A549 (cell line): ENCODE measurements around the gene PRKAR1B. TPM values are rescaled to one million over a fixed set of nuclear protein-coding genes. Genes with fewer than 3 reads are reported as not detected.

Experiments used
- ATAC-seq, 2 experiments: fragments of 200-7000 bp in 1 of 2; fragments of >200 bp in 1 of 2; cut with Nextera tagmentation in 1 of 2; cut with Tn5 transposase in 1 of 2; 3 replicates each; pipeline versions ENCODE4 v1.8.0 to v1.9.1; 2018 to 2020; ENCODE audit warnings: mild to moderate bottlenecking in 1 of 2, moderate library complexity in 1 of 2
- CTCF ChIA-PET: fragments of 300-600 bp; sonication (Branson Sonifier 250); formaldehyde crosslinking; extraction: SDS; loops from one replicate; lab custom pipeline; 2021; ENCODE audit warnings: antibody characterized with exemption, inconsistent platforms; lab: Yijun Ruan, JAX
- POLR2A ChIA-PET: fragments of 350-600 bp; formaldehyde crosslinking; extraction: SDS; loops from one replicate; lab custom pipeline; 2021; ENCODE audit warnings: antibody characterized with exemption, inconsistent platforms; lab: Yijun Ruan, JAX
- DNase-seq, 2 experiments: peaks; one replicate each; pipeline versions ENCODE4 v3.0.0 to v3.0.0-alpha.2; 2011 to 2016; ENCODE audit warnings: low read depth in 1 of 2, low spot score in 1 of 2
- FAIRE-seq: peaks from 2 replicates; lab custom pipeline; 2011; peaks lifted over from hg19 to GRCh38; lab: Jason Lieb, UNC
- H3K27ac ChIP-seq, 2 experiments: fragments of >200 bp; sonication (Bioruptor Twin); formaldehyde crosslinking; 3 replicates each; pipeline ENCODE4 v1.5.1; 2016 to 2017
- H3K4me1 ChIP-seq: fragments of >200 bp; sonication (Bioruptor Twin); formaldehyde crosslinking; 3 replicates; pipeline ENCODE4 v1.6.1; 2016
- H3K4me2 ChIP-seq: fragments of >200 bp; sonication (Bioruptor Twin); formaldehyde crosslinking; 3 replicates; pipeline ENCODE4 v1.6.1; 2016
- H3K4me3 ChIP-seq: fragments of >200 bp; sonication (Bioruptor Twin); formaldehyde crosslinking; 3 replicates; pipeline ENCODE4 v1.5.1; 2016
- H3K9me3 ChIP-seq: fragments of >200 bp; sonication (Bioruptor Twin); formaldehyde crosslinking; 3 replicates; pipeline ENCODE4 v1.6.1; 2016
- ATOH8 ChIP-seq: fragments of 250-450 bp; sonication (Bioruptor Pico); IDR thresholded peaks from 2 replicates; pipeline ENCODE4 v1.5.0; 2020; ENCODE audit warnings: low read depth, mild to moderate bottlenecking, moderate library complexity
- BHLHE40 ChIP-seq: IDR thresholded peaks from 2 replicates; pipeline ENCODE4 v1.6.1; 2012; ENCODE audit warnings: low read depth, low read length, inconsistent platforms
- CBX2 ChIP-seq: fragments of 200-600 bp; sonication (generic); IDR thresholded peaks from 2 replicates; pipeline ENCODE4 v1.6.1; 2016; ENCODE audit warnings: low read depth, mild to moderate bottlenecking, borderline replicate concordance
- CHD4 ChIP-seq: fragments of 200-600 bp; sonication (generic); IDR thresholded peaks from 2 replicates; pipeline ENCODE4 v1.6.1; 2016; ENCODE audit warnings: antibody characterized with exemption, mild to moderate bottlenecking, borderline replicate concordance
- EHF ChIP-seq: fragments of 250-450 bp; sonication (Bioruptor Pico); IDR thresholded peaks from 2 replicates; pipeline ENCODE4 v1.5.0; 2020; ENCODE audit warnings: mild to moderate bottlenecking
- EHMT2 ChIP-seq: fragments of 200-600 bp; sonication (generic); IDR thresholded peaks from 2 replicates; pipeline ENCODE4 v1.6.1; 2016; ENCODE audit warnings: antibody characterized with exemption, low read depth, mild to moderate bottlenecking, moderate library complexity
- EP300 ChIP-seq, 2 experiments: fragments of >200 bp; sonication (Bioruptor Twin); formaldehyde crosslinking; IDR thresholded peaks; 2 replicates in 1 of 2; 3 replicates in 1 of 2; pipeline ENCODE4 v1.6.1; 2016 to 2017
- FOSB ChIP-seq: fragments of 250-450 bp; sonication (Bioruptor Pico); IDR thresholded peaks from 2 replicates; pipeline ENCODE4 v1.5.0; 2020; ENCODE audit warnings: mild to moderate bottlenecking, moderate library complexity
- GATA3 ChIP-seq: IDR thresholded peaks from 2 replicates; pipeline ENCODE4 v1.6.1; 2012; ENCODE audit warnings: borderline replicate concordance
- HOXA7 ChIP-seq: fragments of 250-450 bp; sonication (Bioruptor Pico); IDR thresholded peaks from 2 replicates; pipeline ENCODE4 v1.5.0; 2020; ENCODE audit warnings: mild to moderate bottlenecking, moderate library complexity
- HOXB13 ChIP-seq: fragments of 250-450 bp; sonication (Bioruptor Pico); IDR thresholded peaks from 2 replicates; pipeline ENCODE4 v1.5.0; 2020; ENCODE audit warnings: low read depth, mild to moderate bottlenecking, moderate library complexity
- MAFK ChIP-seq: fragments of 450-650 bp; IDR thresholded peaks from 2 replicates; pipeline ENCODE4 v1.6.1; 2014; ENCODE audit not compliant: partially characterized antibody
- MAZ ChIP-seq: fragments of 150-350 bp; IDR thresholded peaks from 2 replicates; pipeline ENCODE4 v1.6.1; 2014; ENCODE audit warnings: antibody characterized with exemption, low read depth, low read length, borderline replicate concordance
- MYC ChIP-seq: IDR thresholded peaks from 2 replicates; pipeline ENCODE4 v1.6.1; 2012; ENCODE audit warnings: mild to moderate bottlenecking, inconsistent platforms, low read length, improper control_type of control experiment, borderline replicate concordance
- NFE2L2 ChIP-seq: fragments of 150-350 bp; conservative IDR thresholded peaks from 2 replicates; pipeline ENCODE4 v1.6.1; 2014; ENCODE audit warnings: low read length
- NPAS2 ChIP-seq: fragments of 250-450 bp; sonication (Bioruptor Pico); IDR thresholded peaks from 2 replicates; pipeline ENCODE4 v1.8.0; 2022; ENCODE audit warnings: mild to moderate bottlenecking, moderate library complexity, borderline replicate concordance
- PBX3 ChIP-seq: IDR thresholded peaks from 2 replicates; pipeline ENCODE4 v1.6.1; 2012
- POLR2A ChIP-seq: IDR thresholded peaks from 2 replicates; pipeline ENCODE4 v1.6.1; 2012; ENCODE audit warnings: mild to moderate bottlenecking, low read length
- RCOR1 ChIP-seq: fragments of 150-350 bp; IDR thresholded peaks from 2 replicates; pipeline ENCODE4 v1.6.1; 2014; ENCODE audit warnings: antibody characterized with exemption, low read length, low read depth
- RFX5 ChIP-seq: fragments of 450-650 bp; IDR thresholded peaks from 2 replicates; pipeline ENCODE4 v1.7.1; 2014; ENCODE audit warnings: antibody characterized with exemption, mild to moderate bottlenecking, moderate library complexity
- SMC3 ChIP-seq: fragments of >200 bp; sonication (Bioruptor Twin); formaldehyde crosslinking; IDR thresholded peaks from 3 replicates; pipeline ENCODE4 v1.6.1; 2018; ENCODE audit warnings: inconsistent platforms
- TFCP2L1 ChIP-seq: fragments of 250-450 bp; sonication (Bioruptor Pico); IDR thresholded peaks from 2 replicates; pipeline ENCODE4 v1.5.0; 2021; ENCODE audit warnings: mild to moderate bottlenecking
- ZNF302 ChIP-seq: fragments of 250-450 bp; sonication (Bioruptor Pico); IDR thresholded peaks from 2 replicates; pipeline ENCODE4 v1.9.0; 2021; ENCODE audit warnings: inconsistent platforms, mild to moderate bottlenecking, moderate library complexity
- WGBS: methylation state at CpG from one replicate; pipeline ENCODE4 v1.1.6; 2017; ENCODE audit errors: missing lambda C conversion rate; 5-methylcytosine and 5-hydroxymethylcytosine counted together
- polyA plus RNA-seq, 4 experiments: library from polyadenylated mRNA; depleted of rRNA in 3 of 4; stranded (reverse); fragments of >200 nt; fragmentation: RNase III in 1 of 4; extraction: RNeasy Plus Mini Kit Qiagen cat#74134 plus additional on column Dnase treatment in 1 of 4; gene quantifications; 2 replicates in 3 of 4; 3 replicates in 1 of 4; pipeline ENCODE4 v1.2.3, GENCODE V29; 2011 to 2017
- TF ChIP-seq, protein P1 (sequence below): fragments of 450-650 bp; IDR thresholded peaks from 2 replicates; pipeline ENCODE4 v1.6.1; 2014; ENCODE audit warnings: antibody characterized with exemption
- TF ChIP-seq, protein P2 (sequence below): IDR thresholded peaks from 2 replicates; pipeline ENCODE4 v1.6.1; 2012

PRKAR1B gene
- polyA plus RNA-seq, 2 of the 4 experiments (the other 2 are of a cell fraction): 10.1 to 33.7 TPM

- TF ChIP-seq, protein P1, sequence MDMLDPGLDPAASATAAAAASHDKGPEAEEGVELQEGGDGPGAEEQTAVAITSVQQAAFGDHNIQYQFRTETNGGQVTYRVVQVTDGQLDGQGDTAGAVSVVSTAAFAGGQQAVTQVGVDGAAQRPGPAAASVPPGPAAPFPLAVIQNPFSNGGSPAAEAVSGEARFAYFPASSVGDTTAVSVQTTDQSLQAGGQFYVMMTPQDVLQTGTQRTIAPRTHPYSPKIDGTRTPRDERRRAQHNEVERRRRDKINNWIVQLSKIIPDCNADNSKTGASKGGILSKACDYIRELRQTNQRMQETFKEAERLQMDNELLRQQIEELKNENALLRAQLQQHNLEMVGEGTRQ: no peak
- TF ChIP-seq, protein P2, sequence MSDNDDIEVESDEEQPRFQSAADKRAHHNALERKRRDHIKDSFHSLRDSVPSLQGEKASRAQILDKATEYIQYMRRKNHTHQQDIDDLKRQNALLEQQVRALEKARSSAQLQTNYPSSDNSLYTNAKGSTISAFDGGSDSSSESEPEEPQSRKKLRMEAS: no peak
- no peak for TF ChIP-seq NPAS2
- TF ChIP-seq MYC: no peak
- no peak for TF ChIP-seq ZNF302 (CRISPR knock-in tag)
- Histone ChIP-seq H3K9me3 (no peaks in the 10 kb centered on the region), H3K27ac (no peak overlapping the region), H3K4me1 (no peaks in the 10 kb centered on the region), H3K4me3 (no peak overlapping the region), H3K4me2 (no peak overlapping the region)
- ChIA-PET POLR2A (no interaction called here), CTCF (no interaction called here)
- FAIRE-seq (no peak), ATAC-seq (no peak), DNase-seq (no peak)
- WGBS: 92% methylated on average over 38 of the region's 54 CpGs
Measured at GRCh38 chr7:670501-671390, 56.3 kb downstream of the PRKAR1B start.

DNA sequence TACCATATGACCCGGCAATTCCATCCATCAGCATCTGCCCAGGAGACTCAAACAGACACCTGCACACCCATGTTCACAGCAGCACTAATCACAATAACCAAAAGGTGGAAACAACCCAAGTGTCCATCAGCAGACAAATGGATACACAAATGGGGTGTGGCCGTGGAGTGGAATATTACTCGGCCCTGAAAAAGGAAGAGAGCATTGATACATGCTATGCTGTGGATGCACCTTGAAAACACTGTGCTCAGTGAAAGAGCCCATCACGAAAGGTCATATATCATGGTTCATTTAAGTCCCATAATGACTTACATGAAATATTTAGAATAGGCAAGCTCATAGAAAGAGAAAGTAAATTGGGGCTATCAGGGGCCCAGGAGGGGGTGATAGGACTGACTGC, 58.1 kb downstream of the PRKAR1B start:
- POLR2A ChIA-PET: no interaction called here
- Histone ChIP-seq H3K27ac (no peak overlapping the region), H3K9me3 (no peaks in the 10 kb centered on the region), H3K4me2 (no peak overlapping the region), H3K4me3 (no peak overlapping the region), H3K4me1 (no peaks in the 10 kb centered on the region)
- CTCF ChIA-PET: interaction anchor here (0.6 to 1.1 kb wide), 2 partner anchors 149 to 347 kb away, joined by 3 read pairs; partner anchors contain the start of gene PDGFA
- no peak for TF ChIP-seq MAZ
- no peak for TF ChIP-seq TFCP2L1
- TF ChIP-seq, protein P1: no peak
- TF ChIP-seq POLR2A: no peak
- TF ChIP-seq CBX2: no peak
- WGBS: 90% methylated on average over 4 of the region's 4 CpGs
- no peak for DNase-seq
- ATAC-seq: no peak
- FAIRE-seq: no peak

GRCh38 chr7:668139-668931, 58.7 kb downstream of the PRKAR1B start:
- FAIRE-seq: no peak
- CTCF ChIA-PET: interaction anchor here (0.6 to 1.1 kb wide), 2 partner anchors 148 to 346 kb away, joined by 3 read pairs; partner anchors contain the start of gene PDGFA
- H3K4me1 ChIP-seq: no peaks in the 10 kb centered on the region
- 90% methylated on average over 16 of the region's 16 CpGs for WGBS
- TF ChIP-seq GATA3 (no peak), RCOR1 (no peak), HOXA7 (no peak), FOSB (CRISPR knock-in tag) (no peak), ATOH8 (no peak), MAFK (no peak), RFX5 (no peak), BHLHE40 (no peak), HOXB13 (CRISPR knock-in tag) (no peak), CHD4 (no peak), EHF (no peak), SMC3 (no peak), ZNF302 (CRISPR knock-in tag) (no peak), EHMT2 (no peak), NFE2L2 (no peak), PBX3 (no peak), EP300 (IDR thresholded peaks at IDR 0.05) (no peak), NPAS2 (no peak)
- TF ChIP-seq, protein P2: no peak
- no peak overlapping the region for H3K27ac ChIP-seq
- POLR2A ChIA-PET: no interaction called here
- H3K4me3 ChIP-seq: no peak overlapping the region
- no peaks in the 10 kb centered on the region for H3K9me3 ChIP-seq
- ATAC-seq: no peak
- H3K4me2 ChIP-seq: no peak overlapping the region
- no peak for DNase-seq
